ENCODE measurements around the gene CACNG1. TPM values are rescaled to one million over a fixed set of nuclear protein-coding genes. Genes with fewer than 3 reads are reported as not detected.
"Not testable (repeated sequence)": the region's sequence is repeated elsewhere in the genome, so short reads cannot be mapped to it uniquely, and the experiment has no call there.

CACNG1 gene
- total RNA-seq, 1 donor from 2014 or later, result 0.44 TPM

GRCh38 chr17:67090341-67090740, 46.0 kb downstream of the CACNG1 start:
- DNase-seq (ENCODE audit: low read depth, low spot score), result no peak
- H3K36me3 Mint-ChIP-seq (ENCODE audit: low read depth), result peaks cover 16% of the 10 kb centered on the region
- no peaks in the 10 kb centered on the region for H3K27me3 Mint-ChIP-seq (ENCODE audit: low read depth)
- H3K4me1 Mint-ChIP-seq, result peaks cover 6% of the 10 kb centered on the region
- no peak overlapping the region for H3K27ac Mint-ChIP-seq (ENCODE audit: unreplicated experiment)
- no peak for TF ChIP-seq CTCF (conservative IDR thresholded peaks at IDR 0.05)
- peaks cover 8% of the 10 kb centered on the region for H3K9me3 Mint-ChIP-seq
- no peak overlapping the region for H3K4me3 Mint-ChIP-seq

GRCh38 chr17:67092291-67092690, 47.9 kb downstream of the CACNG1 start:
- no peaks in the 10 kb centered on the region for H3K27me3 Mint-ChIP-seq (ENCODE audit: low read depth)
- TF ChIP-seq CTCF (conservative IDR thresholded peaks at IDR 0.05), result no peak
- no peak for DNase-seq (ENCODE audit: low read depth, low spot score)
- peaks cover 21% of the 10 kb centered on the region for H3K36me3 Mint-ChIP-seq (ENCODE audit: low read depth)
- no peak overlapping the region for H3K27ac Mint-ChIP-seq (ENCODE audit: unreplicated experiment)
- peaks cover 8% of the 10 kb centered on the region for H3K9me3 Mint-ChIP-seq
- H3K4me3 Mint-ChIP-seq, result no peak overlapping the region
- no peaks in the 10 kb centered on the region for H3K4me1 Mint-ChIP-seq

- DNase-seq (ENCODE audit: low read depth, low spot score); H3K9me3 Mint-ChIP-seq; H3K27me3 Mint-ChIP-seq (ENCODE audit: low read depth); H3K4me3 Mint-ChIP-seq; H3K27ac Mint-ChIP-seq (ENCODE audit: unreplicated experiment); H3K4me1 Mint-ChIP-seq: not testable (repeated sequence)
- peaks cover 21% of the 10 kb centered on the region for H3K36me3 Mint-ChIP-seq (ENCODE audit: low read depth)
Measured at GRCh38 chr17:67092710-67093109, 48.4 kb downstream of the CACNG1 start.

- no peak for DNase-seq (ENCODE audit: low read depth, low spot score)
- H3K4me3 Mint-ChIP-seq, result no peak overlapping the region
- no peak overlapping the region for H3K27ac Mint-ChIP-seq (ENCODE audit: unreplicated experiment)
- no peak for TF ChIP-seq CTCF (conservative IDR thresholded peaks at IDR 0.05)
- no peaks in the 10 kb centered on the region for H3K4me1 Mint-ChIP-seq
- peaks cover 8% of the 10 kb centered on the region for H3K9me3 Mint-ChIP-seq
- no peaks in the 10 kb centered on the region for H3K27me3 Mint-ChIP-seq (ENCODE audit: low read depth)
- peaks cover 18% of the 10 kb centered on the region for H3K36me3 Mint-ChIP-seq (ENCODE audit: low read depth)
Measured at GRCh38 chr17:67093348-67093747, 49.0 kb downstream of the CACNG1 start.

- not testable (repeated sequence) for H3K36me3 Mint-ChIP-seq (ENCODE audit: low read depth); H3K9me3 Mint-ChIP-seq; H3K4me1 Mint-ChIP-seq; H3K27ac Mint-ChIP-seq (ENCODE audit: unreplicated experiment); H3K27me3 Mint-ChIP-seq (ENCODE audit: low read depth); H3K4me3 Mint-ChIP-seq; DNase-seq (ENCODE audit: low read depth, low spot score)
Measured at GRCh38 chr17:67095291-67095690, 50.9 kb downstream of the CACNG1 start.

GRCh38 chr17:67095803-67096202, 51.4 kb downstream of the CACNG1 start:
- DNase-seq (ENCODE audit: low read depth, low spot score), result no peak
- Mint-ChIP-seq H3K4me1 (no peaks in the 10 kb centered on the region), H3K27me3 (ENCODE audit: low read depth) (no peaks in the 10 kb centered on the region), H3K4me3 (no peak overlapping the region), H3K27ac (ENCODE audit: unreplicated experiment) (no peak overlapping the region), H3K36me3 (ENCODE audit: low read depth) (peaks cover 7% of the 10 kb centered on the region), H3K9me3 (no peaks in the 10 kb centered on the region)
- no peak for TF ChIP-seq CTCF (conservative IDR thresholded peaks at IDR 0.05)

GRCh38 chr17:67096609-67097008, 52.3 kb downstream of the CACNG1 start:
- H3K36me3 Mint-ChIP-seq (ENCODE audit: low read depth), result peaks cover 7% of the 10 kb centered on the region
- no peak for TF ChIP-seq CTCF (conservative IDR thresholded peaks at IDR 0.05)
- no peaks in the 10 kb centered on the region for H3K4me1 Mint-ChIP-seq
- H3K9me3 Mint-ChIP-seq, result no peaks in the 10 kb centered on the region
- no peak overlapping the region for H3K27ac Mint-ChIP-seq (ENCODE audit: unreplicated experiment)
- no peak for DNase-seq (ENCODE audit: low read depth, low spot score)
- no peaks in the 10 kb centered on the region for H3K27me3 Mint-ChIP-seq (ENCODE audit: low read depth)
- H3K4me3 Mint-ChIP-seq, result no peak overlapping the region
